K562 (cell line): ENCODE results near the gene KRT77.

Experiments
- EZH2 ChIP-seq: IDR thresholded peaks from 2 replicates; pipeline ENCODE4 v1.6.1; 2012; ENCODE audit warnings: low read depth, mild to moderate bottlenecking, inconsistent platforms, low read length, borderline replicate concordance
- JUN ChIP-seq, 2 experiments: sonication (generic) in 1 of 2; formaldehyde crosslinking in 1 of 2; IDR thresholded peaks; 2 replicates each; pipeline versions ENCODE4 v1.6.1 to v1.8.0; 2012 to 2022; ENCODE audit warnings: borderline replicate concordance in 2 of 2, mild to moderate bottlenecking in 2 of 2, improper control_type of control experiment in 1 of 2, low read depth in 1 of 2, low read length in 1 of 2, missing genetic modification reagents in 1 of 2
- PRMT5 ChIP-seq: sonication (generic); formaldehyde crosslinking; IDR thresholded peaks from 2 replicates; pipeline ENCODE4 v1.5.0; 2020; ENCODE audit warnings: missing genetic modification reagents
- RCOR1 ChIP-seq, 2 experiments: IDR thresholded peaks; 2 replicates each; pipeline ENCODE4 v1.6.1; 2012; ENCODE audit warnings: low read depth in 2 of 2, low read length in 2 of 2, borderline replicate concordance in 1 of 2, improper control_type of control experiment in 1 of 2
- SMARCA5 ChIP-seq: fragments of 450-650 bp; IDR thresholded peaks from 2 replicates; pipeline ENCODE4 v1.6.1; 2016
- TEAD4 ChIP-seq, 2 experiments: sonication (generic) in 1 of 2; formaldehyde crosslinking in 1 of 2; IDR thresholded peaks; 2 replicates each; pipeline versions ENCODE4 v1.6.1 to v1.8.0; 2012 to 2022; ENCODE audit warnings: borderline replicate concordance in 1 of 2, inconsistent platforms in 1 of 2, low read length in 1 of 2, mild to moderate bottlenecking in 1 of 2, missing genetic modification reagents in 1 of 2
- ZNF23 ChIP-seq: fragments of 250-450 bp; sonication (Bioruptor Pico); IDR thresholded peaks from 2 replicates; pipeline ENCODE4 v1.4.0; 2020; ENCODE audit warnings: mild to moderate bottlenecking
- ZNF274 ChIP-seq: IDR thresholded peaks from 2 replicates; pipeline ENCODE4 v1.6.1; 2011; ENCODE audit warnings: low read depth, mild to moderate bottlenecking, low read length, moderate library complexity, borderline replicate concordance
- ZNF316 ChIP-seq: fragments of 450-650 bp; IDR thresholded peaks from 2 replicates; pipeline ENCODE4 v1.6.1; 2016
- ZNF79 ChIP-seq: fragments of 250-450 bp; sonication (Bioruptor Pico); IDR thresholded peaks from 2 replicates; pipeline ENCODE4 v1.4.0; 2020; ENCODE audit warnings: low read depth, mild to moderate bottlenecking, moderate library complexity
- TF ChIP-seq, protein P1 (sequence below), 3 experiments: IDR thresholded peaks in 2 of 3; conservative IDR thresholded peaks in 1 of 3; 2 replicates each; pipeline ENCODE4 v1.5.1; 2011 to 2012; ENCODE audit warnings: low read length in 3 of 3, mild to moderate bottlenecking in 3 of 3, control low read depth in 2 of 3, improper control_type of control experiment in 1 of 3, inconsistent platforms in 1 of 3, low read depth in 1 of 3, mixed read lengths in 1 of 3, moderate library complexity in 1 of 3; ENCODE audit not compliant: insufficient read depth in 2 of 3
- TF ChIP-seq, protein P2 (sequence below): fragments of 450-650 bp; IDR thresholded peaks from 2 replicates; pipeline ENCODE4 v1.6.1; 2016; ENCODE audit warnings: mild to moderate bottlenecking, moderate library complexity
- TF ChIP-seq, protein P3 (sequence below): sonication (generic); formaldehyde crosslinking; IDR thresholded peaks from 2 replicates; pipeline ENCODE4 v1.9.0; 2022; ENCODE audit warnings: mild to moderate bottlenecking, missing genetic modification reagents

DNA sequence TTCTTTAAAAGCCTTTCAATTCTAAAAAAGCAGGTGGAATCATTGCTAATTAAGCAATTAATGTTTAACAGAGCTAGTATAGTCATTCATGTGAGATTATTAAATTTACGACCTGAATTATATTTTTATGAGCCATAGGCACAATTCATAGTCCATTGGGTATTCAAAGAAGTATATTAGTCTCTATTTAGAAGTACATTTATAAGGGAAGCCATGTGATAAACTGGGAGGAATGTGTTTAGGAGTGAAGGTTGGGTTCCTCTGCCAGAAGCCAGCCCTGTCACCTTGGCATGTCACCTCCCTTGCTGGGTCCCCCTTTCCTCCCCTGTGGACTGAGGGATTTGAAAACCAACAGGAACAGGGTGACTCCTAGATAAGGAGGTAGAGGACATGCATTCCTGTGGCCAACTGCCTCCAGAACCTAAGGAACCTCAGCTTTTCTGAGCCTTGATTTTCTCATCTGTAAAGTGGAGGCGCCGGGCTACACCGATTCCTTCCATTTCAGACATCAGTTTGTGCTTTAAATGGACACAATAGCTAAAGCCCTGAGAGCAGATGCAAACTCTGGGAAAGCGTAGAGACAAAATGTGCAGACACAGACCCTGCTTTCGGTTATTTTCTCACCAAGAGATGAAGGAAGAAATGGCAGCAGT, 45.9 kb downstream of the KRT77 start:
- TF ChIP-seq, protein P1, sequence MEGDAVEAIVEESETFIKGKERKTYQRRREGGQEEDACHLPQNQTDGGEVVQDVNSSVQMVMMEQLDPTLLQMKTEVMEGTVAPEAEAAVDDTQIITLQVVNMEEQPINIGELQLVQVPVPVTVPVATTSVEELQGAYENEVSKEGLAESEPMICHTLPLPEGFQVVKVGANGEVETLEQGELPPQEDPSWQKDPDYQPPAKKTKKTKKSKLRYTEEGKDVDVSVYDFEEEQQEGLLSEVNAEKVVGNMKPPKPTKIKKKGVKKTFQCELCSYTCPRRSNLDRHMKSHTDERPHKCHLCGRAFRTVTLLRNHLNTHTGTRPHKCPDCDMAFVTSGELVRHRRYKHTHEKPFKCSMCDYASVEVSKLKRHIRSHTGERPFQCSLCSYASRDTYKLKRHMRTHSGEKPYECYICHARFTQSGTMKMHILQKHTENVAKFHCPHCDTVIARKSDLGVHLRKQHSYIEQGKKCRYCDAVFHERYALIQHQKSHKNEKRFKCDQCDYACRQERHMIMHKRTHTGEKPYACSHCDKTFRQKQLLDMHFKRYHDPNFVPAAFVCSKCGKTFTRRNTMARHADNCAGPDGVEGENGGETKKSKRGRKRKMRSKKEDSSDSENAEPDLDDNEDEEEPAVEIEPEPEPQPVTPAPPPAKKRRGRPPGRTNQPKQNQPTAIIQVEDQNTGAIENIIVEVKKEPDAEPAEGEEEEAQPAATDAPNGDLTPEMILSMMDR (IDR thresholded peaks at IDR 0.05 in 2 of 3, conservative IDR thresholded peaks at IDR 0.05 in 1 of 3; ENCODE audit: insufficient read depth in 2 of 3, low read depth in 1 of 3, low read length in 3 of 3): no peak
- no peak for TF ChIP-seq RCOR1 (IDR thresholded peaks at IDR 0.05; ENCODE audit: borderline replicate concordance in 1 of 2, low read depth in 2 of 2, low read length in 2 of 2)
- TF ChIP-seq TEAD4 (IDR thresholded peaks at IDR 0.05; ENCODE audit: low read length): no peak
- TF ChIP-seq TEAD4 (CRISPR knock-in tag; IDR thresholded peaks at IDR 0.05; ENCODE audit: borderline replicate concordance): no peak
- TF ChIP-seq, protein P2, sequence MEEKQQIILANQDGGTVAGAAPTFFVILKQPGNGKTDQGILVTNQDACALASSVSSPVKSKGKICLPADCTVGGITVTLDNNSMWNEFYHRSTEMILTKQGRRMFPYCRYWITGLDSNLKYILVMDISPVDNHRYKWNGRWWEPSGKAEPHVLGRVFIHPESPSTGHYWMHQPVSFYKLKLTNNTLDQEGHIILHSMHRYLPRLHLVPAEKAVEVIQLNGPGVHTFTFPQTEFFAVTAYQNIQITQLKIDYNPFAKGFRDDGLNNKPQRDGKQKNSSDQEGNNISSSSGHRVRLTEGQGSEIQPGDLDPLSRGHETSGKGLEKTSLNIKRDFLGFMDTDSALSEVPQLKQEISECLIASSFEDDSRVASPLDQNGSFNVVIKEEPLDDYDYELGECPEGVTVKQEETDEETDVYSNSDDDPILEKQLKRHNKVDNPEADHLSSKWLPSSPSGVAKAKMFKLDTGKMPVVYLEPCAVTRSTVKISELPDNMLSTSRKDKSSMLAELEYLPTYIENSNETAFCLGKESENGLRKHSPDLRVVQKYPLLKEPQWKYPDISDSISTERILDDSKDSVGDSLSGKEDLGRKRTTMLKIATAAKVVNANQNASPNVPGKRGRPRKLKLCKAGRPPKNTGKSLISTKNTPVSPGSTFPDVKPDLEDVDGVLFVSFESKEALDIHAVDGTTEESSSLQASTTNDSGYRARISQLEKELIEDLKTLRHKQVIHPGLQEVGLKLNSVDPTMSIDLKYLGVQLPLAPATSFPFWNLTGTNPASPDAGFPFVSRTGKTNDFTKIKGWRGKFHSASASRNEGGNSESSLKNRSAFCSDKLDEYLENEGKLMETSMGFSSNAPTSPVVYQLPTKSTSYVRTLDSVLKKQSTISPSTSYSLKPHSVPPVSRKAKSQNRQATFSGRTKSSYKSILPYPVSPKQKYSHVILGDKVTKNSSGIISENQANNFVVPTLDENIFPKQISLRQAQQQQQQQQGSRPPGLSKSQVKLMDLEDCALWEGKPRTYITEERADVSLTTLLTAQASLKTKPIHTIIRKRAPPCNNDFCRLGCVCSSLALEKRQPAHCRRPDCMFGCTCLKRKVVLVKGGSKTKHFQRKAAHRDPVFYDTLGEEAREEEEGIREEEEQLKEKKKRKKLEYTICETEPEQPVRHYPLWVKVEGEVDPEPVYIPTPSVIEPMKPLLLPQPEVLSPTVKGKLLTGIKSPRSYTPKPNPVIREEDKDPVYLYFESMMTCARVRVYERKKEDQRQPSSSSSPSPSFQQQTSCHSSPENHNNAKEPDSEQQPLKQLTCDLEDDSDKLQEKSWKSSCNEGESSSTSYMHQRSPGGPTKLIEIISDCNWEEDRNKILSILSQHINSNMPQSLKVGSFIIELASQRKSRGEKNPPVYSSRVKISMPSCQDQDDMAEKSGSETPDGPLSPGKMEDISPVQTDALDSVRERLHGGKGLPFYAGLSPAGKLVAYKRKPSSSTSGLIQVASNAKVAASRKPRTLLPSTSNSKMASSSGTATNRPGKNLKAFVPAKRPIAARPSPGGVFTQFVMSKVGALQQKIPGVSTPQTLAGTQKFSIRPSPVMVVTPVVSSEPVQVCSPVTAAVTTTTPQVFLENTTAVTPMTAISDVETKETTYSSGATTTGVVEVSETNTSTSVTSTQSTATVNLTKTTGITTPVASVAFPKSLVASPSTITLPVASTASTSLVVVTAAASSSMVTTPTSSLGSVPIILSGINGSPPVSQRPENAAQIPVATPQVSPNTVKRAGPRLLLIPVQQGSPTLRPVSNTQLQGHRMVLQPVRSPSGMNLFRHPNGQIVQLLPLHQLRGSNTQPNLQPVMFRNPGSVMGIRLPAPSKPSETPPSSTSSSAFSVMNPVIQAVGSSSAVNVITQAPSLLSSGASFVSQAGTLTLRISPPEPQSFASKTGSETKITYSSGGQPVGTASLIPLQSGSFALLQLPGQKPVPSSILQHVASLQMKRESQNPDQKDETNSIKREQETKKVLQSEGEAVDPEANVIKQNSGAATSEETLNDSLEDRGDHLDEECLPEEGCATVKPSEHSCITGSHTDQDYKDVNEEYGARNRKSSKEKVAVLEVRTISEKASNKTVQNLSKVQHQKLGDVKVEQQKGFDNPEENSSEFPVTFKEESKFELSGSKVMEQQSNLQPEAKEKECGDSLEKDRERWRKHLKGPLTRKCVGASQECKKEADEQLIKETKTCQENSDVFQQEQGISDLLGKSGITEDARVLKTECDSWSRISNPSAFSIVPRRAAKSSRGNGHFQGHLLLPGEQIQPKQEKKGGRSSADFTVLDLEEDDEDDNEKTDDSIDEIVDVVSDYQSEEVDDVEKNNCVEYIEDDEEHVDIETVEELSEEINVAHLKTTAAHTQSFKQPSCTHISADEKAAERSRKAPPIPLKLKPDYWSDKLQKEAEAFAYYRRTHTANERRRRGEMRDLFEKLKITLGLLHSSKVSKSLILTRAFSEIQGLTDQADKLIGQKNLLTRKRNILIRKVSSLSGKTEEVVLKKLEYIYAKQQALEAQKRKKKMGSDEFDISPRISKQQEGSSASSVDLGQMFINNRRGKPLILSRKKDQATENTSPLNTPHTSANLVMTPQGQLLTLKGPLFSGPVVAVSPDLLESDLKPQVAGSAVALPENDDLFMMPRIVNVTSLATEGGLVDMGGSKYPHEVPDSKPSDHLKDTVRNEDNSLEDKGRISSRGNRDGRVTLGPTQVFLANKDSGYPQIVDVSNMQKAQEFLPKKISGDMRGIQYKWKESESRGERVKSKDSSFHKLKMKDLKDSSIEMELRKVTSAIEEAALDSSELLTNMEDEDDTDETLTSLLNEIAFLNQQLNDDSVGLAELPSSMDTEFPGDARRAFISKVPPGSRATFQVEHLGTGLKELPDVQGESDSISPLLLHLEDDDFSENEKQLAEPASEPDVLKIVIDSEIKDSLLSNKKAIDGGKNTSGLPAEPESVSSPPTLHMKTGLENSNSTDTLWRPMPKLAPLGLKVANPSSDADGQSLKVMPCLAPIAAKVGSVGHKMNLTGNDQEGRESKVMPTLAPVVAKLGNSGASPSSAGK: no peak
- no peak for TF ChIP-seq PRMT5 (CRISPR knock-in tag)
- TF ChIP-seq ZNF23 (CRISPR knock-in tag): no peak
- no peak for TF ChIP-seq ZNF79 (CRISPR knock-in tag)
- TF ChIP-seq ZNF316: no peak
- TF ChIP-seq JUN (IDR thresholded peaks at IDR 0.05; ENCODE audit: borderline replicate concordance, low read depth, low read length): no peak
- no peak for TF ChIP-seq JUN (CRISPR knock-in tag; IDR thresholded peaks at IDR 0.05; ENCODE audit: borderline replicate concordance)
- TF ChIP-seq SMARCA5: no peak
- TF ChIP-seq ZNF274: no peak
- no peak for TF ChIP-seq EZH2
- TF ChIP-seq, protein P3, sequence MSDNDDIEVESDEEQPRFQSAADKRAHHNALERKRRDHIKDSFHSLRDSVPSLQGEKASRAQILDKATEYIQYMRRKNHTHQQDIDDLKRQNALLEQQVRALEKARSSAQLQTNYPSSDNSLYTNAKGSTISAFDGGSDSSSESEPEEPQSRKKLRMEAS (CRISPR knock-in tag): no peak
